GM06990 (cell line): ENCODE data around the gene TFAP2A.

Experiments
- DNase-seq: peaks from one replicate; pipeline ENCODE4 v3.0.0-alpha.2; 2011; ENCODE audit not compliant: insufficient read length; ENCODE audit errors: extremely low read depth
- H3K27me3 ChIP-seq: replicated peaks from 2 replicates; pipeline ENCODE4 v1.6.0; 2011; ENCODE audit warnings: low read length; ENCODE audit not compliant: control insufficient read depth, insufficient read depth
- H3K36me3 ChIP-seq: 2 replicates; pipeline ENCODE4 v1.5.1; 2011; ENCODE audit warnings: low read length; ENCODE audit not compliant: control insufficient read depth, insufficient read depth
- H3K4me3 ChIP-seq: replicated peaks from 2 replicates; pipeline ENCODE4 v1.5.1; 2011; ENCODE audit warnings: low read depth, mild to moderate bottlenecking, control low read depth, low read length
- TF ChIP-seq, protein P1 (sequence below): IDR thresholded peaks from 2 replicates; pipeline ENCODE4 v1.5.1; 2011; ENCODE audit warnings: low read length, control low read depth, mild to moderate bottlenecking, inconsistent platforms; ENCODE audit not compliant: insufficient read depth, poor library complexity, severe bottlenecking

TFAP2A gene

DNA sequence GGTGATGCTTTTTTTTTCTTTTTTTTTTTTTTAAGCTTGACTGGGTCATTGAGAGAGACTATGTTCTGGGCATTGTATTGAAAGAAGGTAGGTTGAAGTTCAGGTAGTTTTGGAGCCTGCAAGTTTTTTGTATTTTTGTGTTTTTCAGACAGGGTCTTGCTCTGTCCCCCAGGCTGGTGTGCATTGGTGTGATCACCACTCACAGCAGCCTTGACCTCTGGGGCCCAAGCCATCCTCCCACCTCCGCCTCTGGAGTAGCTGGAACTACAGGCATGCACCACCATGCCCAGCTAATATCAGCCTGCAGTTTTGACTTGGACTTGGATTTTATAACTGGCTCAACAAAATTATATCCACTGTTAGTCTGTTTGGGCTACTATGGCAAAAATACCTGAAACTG is 31.7 kb upstream of the TFAP2A start:
- TF ChIP-seq, protein P1, sequence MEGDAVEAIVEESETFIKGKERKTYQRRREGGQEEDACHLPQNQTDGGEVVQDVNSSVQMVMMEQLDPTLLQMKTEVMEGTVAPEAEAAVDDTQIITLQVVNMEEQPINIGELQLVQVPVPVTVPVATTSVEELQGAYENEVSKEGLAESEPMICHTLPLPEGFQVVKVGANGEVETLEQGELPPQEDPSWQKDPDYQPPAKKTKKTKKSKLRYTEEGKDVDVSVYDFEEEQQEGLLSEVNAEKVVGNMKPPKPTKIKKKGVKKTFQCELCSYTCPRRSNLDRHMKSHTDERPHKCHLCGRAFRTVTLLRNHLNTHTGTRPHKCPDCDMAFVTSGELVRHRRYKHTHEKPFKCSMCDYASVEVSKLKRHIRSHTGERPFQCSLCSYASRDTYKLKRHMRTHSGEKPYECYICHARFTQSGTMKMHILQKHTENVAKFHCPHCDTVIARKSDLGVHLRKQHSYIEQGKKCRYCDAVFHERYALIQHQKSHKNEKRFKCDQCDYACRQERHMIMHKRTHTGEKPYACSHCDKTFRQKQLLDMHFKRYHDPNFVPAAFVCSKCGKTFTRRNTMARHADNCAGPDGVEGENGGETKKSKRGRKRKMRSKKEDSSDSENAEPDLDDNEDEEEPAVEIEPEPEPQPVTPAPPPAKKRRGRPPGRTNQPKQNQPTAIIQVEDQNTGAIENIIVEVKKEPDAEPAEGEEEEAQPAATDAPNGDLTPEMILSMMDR: no peak
- DNase-seq: no peak
- H3K27me3 ChIP-seq: no peaks in the 10 kb centered on the region

DNA sequence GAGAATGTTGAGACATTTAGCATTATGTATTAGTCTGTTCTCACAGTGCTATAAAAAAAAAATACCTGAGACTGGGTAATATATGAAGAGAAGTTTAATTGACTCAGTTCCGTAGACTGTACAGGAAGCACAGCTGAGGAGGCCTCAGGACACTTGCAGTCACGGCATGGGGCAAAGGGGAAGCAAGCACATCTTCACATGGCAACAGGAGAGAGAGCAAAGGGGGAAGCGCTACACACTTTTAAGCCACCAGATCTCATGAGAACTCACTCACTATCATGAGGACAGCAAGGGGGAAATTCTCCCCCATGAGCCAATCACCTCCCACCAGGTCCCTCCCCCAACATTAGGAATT is 26.8 kb upstream of the TFAP2A start:
- H3K27me3 ChIP-seq: no peaks in the 10 kb centered on the region
- DNase-seq: no peak
- H3K36me3 ChIP-seq: no peaks in the 10 kb centered on the region
- TF ChIP-seq, protein P1: no peak
- no peak overlapping the region for H3K4me3 ChIP-seq

More for the DNA sequence above, 31.7 kb upstream of the TFAP2A start:
- Histone ChIP-seq H3K36me3 (no peaks in the 10 kb centered on the region), H3K4me3 (no peak overlapping the region)

DNA sequence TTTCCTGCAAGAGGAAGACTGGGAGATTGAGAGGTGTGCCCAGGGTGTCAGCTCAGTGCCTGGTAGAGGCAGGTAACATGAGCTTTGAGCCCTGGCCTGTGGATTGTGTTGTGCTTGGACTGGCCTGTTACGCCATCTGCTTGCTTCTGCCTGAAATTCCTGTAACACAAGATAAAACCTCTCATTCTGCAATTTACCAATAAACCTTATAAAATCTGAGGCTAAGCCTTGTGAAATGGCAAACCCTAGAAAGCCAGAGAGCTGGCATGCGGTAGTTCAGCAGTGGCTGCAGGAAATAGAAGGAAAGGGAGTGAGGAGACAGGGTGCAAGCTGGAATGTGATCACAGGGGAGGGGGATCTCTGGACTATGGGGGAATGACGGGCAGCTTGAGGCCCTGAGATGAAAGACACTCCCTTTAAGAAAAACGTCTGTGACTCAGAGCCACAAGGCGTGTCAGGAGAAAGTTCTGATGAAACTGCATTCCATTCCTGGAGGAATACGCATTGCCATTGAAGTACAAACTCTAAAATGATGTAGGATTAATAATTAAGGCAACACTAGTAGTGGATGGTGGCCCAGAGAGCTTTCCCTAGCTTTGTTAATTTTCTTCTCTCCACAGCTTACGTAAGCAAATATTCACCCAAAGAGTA is 26.3 kb upstream of the TFAP2A start:
- no peak for DNase-seq
- TF ChIP-seq, protein P1: no peak
- Histone ChIP-seq H3K27me3 (no peaks in the 10 kb centered on the region), H3K36me3 (no peaks in the 10 kb centered on the region), H3K4me3 (no peak overlapping the region)

DNA sequence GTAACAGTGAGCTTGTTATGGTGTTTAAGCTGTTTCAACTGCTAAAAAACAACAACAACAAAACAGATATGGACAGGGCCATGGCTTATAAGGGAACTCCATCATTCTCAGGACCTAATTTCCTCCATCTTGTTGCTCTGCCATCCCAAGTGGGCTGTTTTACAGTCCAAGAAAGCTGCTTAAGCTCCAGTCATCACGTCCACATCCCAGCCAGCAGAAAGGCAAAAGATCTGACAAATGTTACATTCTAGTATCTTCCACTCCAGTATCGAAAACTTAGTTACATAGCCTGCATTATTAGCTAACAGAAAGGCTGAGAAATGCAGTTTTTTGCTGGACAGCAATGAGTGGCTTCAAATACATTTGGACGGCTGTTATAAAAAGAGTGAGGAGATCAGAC is 23.0 kb upstream of the TFAP2A start:
- no peak for DNase-seq
- Histone ChIP-seq H3K4me3 (no peak overlapping the region), H3K36me3 (no peaks in the 10 kb centered on the region)

DNA sequence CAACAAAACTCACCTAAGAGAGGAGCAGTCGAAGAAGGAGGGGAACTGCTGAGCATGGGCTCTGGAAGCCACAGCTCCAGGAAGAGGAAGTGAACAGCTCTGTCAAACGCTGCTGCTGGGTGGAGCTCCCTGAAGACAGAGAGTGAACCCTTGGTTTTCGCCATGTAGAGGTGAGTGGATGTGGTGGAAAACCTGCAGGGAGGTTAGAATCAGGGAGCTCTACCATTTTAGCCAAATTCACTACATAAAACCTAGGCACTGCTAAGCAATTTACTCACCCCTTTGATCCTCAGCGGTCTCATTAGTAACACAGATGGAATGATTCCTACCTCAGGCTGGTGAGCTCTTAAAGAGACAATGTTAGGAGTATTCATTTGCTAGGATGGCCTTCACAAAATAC is 19.4 kb upstream of the TFAP2A start:
- Histone ChIP-seq H3K36me3 (no peaks in the 10 kb centered on the region), H3K4me3 (no peak overlapping the region), H3K27me3 (no peaks in the 10 kb centered on the region)
- no peak for DNase-seq
- TF ChIP-seq, protein P1: no peak

More for the DNA sequence above, 23.0 kb upstream of the TFAP2A start:
- TF ChIP-seq, protein P1: no peak
- H3K27me3 ChIP-seq: no peaks in the 10 kb centered on the region

DNA sequence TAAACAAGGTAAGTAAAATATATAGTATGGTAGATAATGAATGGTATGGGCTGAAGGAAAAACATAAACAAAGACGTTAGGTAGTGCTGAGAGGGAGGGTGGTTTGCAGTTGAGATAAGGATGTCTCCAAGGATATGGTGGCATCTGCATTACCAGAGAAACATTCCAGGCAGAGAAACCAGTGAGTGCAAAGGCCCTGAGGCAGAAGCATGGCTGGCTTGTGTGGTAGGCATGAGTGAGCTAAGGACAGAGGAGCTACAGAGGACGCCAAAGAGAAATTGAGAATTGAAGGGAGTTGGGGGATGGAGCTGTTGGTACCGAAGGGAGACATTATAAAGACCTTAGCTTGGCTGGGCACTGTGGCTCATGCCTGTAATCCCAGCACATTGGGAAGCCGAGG is 18.4 kb upstream of the TFAP2A start:
- no peak for DNase-seq
- TF ChIP-seq, protein P1: no peak
- H3K27me3 ChIP-seq: no peaks in the 10 kb centered on the region
- H3K4me3 ChIP-seq: no peak overlapping the region
- no peaks in the 10 kb centered on the region for H3K36me3 ChIP-seq
